Astrocyte of the hippocampus (primary cell): ENCODE data around the gene SHANK2.

Source experiments
- DNase-seq: peaks from one replicate; pipeline ENCODE4 v3.0.0; 2011; ENCODE audit warnings: low read depth, low spot score

SHANK2 gene

GRCh38 chr11:71202598-71202944, 49.8 kb downstream of the SHANK2 start:
- no peak for DNase-seq
